GM12873 (cell line): ENCODE results near the gene MYH7.

Experiments
- CTCF ChIP-seq: IDR thresholded peaks from 2 replicates; pipeline ENCODE4 v1.5.1; 2012; ENCODE audit warnings: low read depth, mild to moderate bottlenecking, moderate library complexity, low read length, control low read depth; ENCODE audit not compliant: insufficient read depth; ENCODE audit errors: missing control alignments

The MYH7 gene

DNA sequence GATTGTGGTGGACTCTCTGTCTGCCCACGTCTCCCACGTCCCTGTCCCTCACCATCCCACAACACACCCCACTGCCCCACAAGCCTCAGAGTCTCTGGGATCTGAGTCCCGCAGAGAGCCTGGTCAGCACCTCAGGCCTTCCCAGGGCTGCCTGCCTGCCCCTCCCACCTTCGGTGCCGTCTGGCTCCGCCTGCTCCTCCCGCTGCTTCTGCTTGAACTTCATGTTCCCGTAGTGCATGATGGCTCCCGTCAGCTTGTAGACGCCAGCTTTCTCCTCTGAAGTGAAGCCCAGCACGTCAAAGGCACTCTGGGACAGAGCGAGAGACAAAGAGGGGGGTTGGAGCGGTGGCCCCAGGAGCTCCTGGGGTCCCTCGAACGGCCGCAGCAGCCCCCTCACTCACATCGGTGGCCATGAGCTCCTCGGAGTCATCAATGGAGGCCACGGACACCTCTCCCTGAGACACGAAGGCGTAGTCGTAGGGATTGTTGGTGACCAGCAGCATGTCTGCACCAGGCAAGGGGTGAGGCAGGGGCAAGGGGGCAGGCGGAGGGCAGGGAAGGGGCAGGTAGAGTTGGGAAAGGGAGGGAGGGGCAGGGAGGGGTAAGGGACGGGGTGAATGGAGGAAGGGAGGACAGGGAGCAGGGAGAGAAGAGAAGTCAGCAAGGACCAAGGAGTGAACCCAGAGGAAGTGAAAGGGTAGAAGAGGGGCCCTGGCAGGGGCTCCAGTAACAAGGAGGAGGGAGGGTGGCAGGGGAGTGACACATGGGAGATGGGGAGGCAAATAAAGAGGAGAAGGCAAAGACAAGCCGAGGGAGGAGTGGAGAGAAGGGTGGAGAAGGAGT, 32.9 kb downstream of the MYH7 start:
- no peak for TF ChIP-seq CTCF

DNA sequence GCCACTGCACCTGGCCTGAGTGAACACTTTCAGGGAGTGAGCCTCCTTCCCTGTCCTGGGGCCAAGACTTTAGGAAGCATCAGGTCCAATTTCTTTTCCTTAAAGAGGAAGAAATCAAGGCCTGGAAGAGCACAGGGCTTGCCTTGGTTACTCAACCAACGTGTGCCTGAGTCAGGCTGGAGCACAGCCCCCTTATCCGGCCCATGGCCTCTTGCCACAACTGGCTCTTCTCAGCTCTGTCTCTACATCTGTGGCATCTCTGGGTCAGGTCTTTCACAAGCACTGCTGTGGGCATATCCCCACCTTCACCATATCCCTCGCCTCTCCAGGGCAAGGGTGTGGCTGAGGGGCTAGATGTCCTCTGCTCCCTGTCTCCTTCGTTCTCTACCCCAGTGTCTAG, 34.2 kb downstream of the MYH7 start:
- no peak for TF ChIP-seq CTCF

DNA sequence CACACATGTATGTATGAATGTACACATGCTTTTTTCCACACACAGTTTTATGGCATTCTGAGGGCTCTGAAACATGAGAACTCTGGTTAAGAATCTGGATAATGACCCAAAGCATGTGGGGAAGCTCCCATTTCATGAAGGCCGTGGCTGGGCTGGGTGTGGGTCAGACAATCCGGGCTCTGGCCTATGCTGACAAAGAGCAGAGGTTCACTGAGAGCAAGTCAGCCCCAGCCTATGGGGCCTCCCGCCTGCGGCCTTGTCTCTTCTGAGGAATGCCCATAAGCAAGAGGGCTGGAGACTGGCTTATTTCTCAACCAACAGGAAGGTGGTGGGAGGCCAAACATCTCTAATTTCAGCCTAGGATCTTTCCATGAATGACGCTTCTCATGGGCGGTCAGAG, 35.9 kb downstream of the MYH7 start:
- TF ChIP-seq CTCF, result no peak

GRCh38 chr14:23399136-23399535, 36.3 kb downstream of the MYH7 start:
- no peak for TF ChIP-seq CTCF

DNA sequence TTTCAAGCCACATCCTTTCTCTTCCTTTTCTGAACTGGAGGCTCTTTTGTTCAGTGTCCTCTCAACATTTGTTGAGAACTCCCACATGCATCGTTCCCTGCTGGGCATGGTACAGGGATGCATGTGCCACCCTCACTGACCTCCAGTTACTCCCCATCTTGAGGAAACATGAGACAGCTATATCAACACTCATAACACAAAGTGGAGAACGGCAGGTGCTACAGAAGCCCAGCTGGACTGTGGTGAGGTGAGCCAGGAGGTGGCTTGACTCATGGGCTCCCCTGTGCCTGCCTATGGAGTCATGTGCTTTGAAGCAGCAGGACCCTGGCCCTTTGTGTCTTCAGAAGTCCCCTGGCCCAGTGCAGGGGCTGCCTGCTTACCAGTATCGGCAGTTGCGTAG, 37.1 kb downstream of the MYH7 start:
- no peak for TF ChIP-seq CTCF

DNA sequence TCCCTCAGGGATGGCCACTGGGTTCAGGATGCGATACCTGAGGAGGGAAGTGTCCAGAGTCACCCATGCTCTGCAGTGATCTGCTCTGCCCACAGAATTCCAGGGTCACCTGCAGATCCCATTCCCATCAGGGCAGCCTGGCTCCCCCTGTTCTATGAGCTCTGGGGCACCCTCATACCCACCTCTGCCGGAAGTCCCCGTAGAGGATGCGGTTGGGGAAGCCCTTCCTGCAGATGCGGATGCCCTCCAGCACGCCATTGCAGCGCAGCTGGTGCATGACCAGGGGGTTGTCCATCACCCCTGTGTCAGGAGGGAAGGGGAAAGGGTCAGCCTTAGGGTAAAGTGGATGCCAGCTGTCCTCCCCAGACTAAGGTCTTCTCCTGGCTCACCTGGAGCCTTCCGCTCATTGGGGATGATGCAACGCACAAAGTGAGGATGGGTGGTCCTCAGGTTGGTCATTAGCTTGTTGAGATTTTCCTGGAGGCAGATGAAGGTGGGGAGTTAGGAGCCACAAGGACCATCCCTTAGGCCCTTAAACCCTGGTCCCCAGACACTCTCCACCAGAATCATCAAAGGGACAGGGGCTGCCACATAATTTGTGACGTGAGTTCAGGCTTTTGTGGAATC, 38.6 kb downstream of the MYH7 start:
- TF ChIP-seq CTCF, result no peak

- no peak for TF ChIP-seq CTCF
These were observed 39.3 kb downstream of the MYH7 start for GRCh38 chr14:23396126-23396525.
